Activated CD4-positive, CD25-positive, alpha-beta regulatory T cell treated with anti-CD3 and anti-CD28 coated beads, Interleukin-2, amount 50 U/mL, for 24 hours (primary cell): ENCODE results near the gene SFXN2.
"Not testable (repeated sequence)": the region's sequence is repeated elsewhere in the genome, so short reads cannot be mapped to it uniquely, and the experiment has no call there.

Source experiments
- ATAC-seq, 2 donors: fragments of 150-1000 bp; cut with Tn5 transposase; one replicate each; pipeline ENCODE4 v1.10.0; 2021; ENCODE audit warnings: mild to moderate bottlenecking in 1 of 2, moderate library complexity in 1 of 2

The SFXN2 gene, protein sequence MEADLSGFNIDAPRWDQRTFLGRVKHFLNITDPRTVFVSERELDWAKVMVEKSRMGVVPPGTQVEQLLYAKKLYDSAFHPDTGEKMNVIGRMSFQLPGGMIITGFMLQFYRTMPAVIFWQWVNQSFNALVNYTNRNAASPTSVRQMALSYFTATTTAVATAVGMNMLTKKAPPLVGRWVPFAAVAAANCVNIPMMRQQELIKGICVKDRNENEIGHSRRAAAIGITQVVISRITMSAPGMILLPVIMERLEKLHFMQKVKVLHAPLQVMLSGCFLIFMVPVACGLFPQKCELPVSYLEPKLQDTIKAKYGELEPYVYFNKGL

GRCh38 chr10:102714621-102715455 lies at the start of gene SFXN2:
SFXN2 (plus strand) TSS chr10:102714636; CDS start chr10:102726637, 12,001 bp downstream.
- peak; percentile 10 to 13 for ATAC-seq

DNA sequence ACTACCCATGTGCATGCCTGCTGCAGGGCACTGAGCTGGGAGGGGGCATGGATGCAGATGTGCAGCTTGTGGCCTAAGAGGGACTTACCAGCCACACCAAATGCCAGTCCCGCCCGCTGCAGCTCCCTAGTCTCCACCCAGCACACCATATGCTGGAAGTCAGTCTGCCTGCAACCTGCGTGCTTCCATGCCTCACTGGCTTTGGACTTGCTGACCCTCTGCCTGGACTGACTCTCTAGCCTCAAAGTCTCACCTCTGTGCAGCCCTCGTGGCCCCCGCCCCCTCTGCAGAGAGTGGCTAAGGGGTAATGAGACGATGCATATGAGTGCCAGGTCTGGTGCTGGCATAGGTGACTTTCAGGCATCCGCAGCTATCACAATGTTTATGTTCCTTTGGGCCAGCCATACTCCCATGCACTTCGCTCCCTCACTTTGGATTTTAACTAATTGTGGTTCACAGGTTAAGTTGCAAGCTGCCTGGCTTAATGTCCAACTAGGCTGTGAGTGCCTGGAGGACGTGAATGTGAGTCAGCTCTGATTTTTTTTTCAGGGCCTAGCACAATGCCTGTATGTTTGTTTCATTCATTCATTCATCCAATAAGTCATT lies 48.4 kb upstream of the SFXN2 start:
- no peak for ATAC-seq

DNA sequence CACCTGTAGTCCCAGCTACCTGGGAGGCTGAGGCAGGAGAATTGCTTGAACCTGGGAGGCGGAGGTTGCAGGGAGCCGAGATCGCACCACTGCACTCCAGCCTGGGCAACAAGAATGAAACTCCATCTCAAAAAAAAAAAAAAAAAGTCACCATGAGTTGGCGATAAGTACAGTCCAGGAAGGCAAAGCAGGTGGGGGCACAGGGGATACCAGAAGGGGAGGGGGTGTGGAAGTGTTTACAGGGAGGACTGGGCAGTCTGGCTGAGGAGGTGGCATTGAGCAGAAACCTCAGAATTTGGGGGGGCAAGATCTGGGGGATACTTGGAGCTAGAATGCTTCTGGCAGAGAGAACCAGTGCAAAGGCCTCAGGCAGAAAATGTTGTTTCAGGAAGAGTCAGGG lies 47.0 kb upstream of the SFXN2 start:
- ATAC-seq: not testable (repeated sequence)

DNA sequence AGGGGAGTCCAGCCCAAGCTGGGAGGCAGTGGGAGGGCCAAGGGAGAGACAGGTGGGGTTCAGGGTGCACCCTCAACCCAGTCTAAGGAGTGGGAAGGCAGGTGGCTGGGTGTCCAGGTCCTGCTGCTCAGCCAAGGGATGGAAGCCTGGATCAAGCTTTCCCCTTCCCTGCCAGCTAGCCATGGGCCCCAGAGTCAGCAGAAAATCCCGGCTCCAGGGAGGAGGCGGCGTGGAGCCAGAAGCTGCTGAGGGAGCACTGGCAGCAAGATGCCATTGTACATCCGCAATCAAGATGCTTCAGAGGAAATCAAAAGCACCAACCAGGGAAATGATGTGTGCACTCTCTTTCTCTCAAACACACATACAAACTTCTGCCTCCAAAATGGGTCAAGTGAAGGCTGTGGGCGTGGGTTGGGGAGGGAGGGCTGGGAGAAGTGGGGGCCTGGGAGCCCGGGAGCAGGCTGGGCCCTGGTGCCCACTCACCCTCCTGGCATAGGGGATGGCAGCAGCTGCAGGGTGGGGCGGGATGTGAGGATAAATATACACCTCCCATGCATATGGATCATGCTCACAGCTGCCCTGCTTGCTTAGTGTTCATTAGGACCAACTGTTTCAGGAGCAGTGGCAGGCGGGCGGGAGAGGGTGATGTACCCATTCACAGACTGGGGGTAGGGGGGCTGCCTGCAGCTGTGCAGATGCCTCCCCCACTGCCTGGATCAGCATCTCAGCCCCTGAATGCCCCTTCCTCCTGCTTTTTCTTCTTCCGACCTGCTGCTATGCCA lies 45.9 kb upstream of the SFXN2 start:
- no peak for ATAC-seq

DNA sequence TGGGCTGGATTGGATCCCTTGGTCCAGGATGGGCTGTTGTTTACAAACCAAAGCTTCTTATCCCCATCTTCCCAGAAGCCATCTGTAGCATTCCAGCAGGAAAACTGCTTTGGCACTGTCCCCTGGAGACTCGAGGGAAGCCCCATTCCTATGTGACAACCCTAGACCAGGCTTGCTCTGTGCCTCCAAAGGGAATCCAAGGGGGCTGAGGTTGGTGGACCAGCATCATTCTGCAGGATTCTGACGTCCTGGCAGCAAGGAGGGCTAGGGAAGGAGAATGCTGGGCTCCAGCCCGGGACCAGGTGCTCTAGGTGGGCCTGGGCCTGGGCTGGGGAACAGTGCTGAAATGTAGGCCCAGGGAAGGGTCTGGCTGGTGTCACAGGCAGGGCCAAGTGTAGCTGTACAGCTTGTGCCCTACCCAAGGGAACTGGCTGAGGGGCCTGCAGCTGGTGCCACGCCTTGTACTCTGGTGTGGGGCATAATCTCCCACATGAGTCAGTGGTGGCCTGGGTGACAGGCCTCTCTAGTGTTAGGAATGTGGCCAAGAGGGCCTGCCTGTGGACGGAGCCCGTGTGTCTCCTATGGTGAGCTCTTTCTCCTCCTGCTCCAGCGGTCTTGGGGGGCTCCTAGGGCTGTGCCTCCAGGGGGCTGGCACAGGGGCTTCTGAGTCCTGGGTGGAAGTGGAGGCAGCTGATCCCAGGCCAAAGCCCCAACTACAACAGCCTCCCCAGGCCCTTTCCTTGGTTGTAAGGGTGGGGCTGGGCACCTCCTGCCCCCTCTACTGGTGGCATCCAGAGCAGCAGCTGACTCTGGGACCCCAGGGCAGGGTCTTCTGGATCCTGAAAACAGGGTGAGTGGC lies 45.0 kb upstream of the SFXN2 start:
- no peak for ATAC-seq

DNA sequence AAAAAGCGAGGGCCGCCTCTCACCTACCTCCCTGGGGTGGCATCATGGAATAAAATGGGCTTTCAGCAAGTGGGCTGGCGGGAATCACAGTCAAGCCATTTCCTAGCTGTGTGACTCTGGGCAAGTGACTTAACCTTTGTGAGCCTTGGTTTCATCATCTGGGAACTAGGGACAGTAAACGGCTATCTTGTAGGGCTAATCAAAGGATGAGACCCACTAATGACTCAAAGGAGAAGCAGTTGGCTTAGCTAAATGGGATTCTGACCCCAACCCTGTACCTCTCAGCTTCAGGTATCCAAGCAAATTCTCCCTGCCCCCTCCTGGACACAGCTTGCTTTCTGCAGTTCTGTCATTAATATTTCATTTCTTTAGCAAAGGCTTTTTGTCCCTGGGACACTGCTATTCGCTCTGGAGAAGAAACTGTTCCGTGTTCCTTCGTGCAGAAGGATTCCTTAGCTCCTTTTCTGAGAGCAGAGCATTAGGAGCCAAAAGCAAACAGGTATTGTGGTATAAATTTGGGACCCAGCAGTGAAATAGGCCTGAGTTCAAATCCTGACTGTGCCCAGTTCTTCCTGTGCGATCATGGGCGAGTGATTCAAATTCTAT lies 44.3 kb upstream of the SFXN2 start:
- ATAC-seq: no peak

DNA sequence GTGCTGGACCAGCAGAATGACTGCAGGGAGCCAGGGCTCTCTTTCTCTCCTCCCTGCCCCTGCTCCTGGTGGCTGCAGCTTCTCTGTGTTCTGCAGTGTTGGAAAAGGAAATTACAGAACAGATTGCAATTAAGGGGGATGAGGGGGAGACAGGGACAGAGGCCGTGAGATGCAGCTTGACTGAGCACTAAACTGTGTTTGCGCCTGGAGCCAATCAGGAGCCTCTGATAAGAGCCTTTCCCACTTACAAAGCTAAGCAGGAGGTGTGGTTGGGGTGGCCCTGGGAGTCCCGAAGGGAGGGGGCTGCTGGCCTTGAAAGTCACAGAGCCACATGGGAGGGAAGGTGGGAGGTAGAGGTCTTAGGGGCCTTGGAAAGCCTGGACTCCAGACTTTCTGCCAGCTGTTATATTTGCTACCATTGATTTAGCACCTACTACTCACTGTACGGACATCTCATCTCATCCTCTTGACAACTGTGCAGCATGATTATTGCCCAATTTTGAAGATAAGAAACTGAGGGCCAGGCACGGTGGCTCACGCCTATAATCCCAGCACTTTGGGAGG lies 43.5 kb upstream of the SFXN2 start:
- no peak for ATAC-seq

DNA sequence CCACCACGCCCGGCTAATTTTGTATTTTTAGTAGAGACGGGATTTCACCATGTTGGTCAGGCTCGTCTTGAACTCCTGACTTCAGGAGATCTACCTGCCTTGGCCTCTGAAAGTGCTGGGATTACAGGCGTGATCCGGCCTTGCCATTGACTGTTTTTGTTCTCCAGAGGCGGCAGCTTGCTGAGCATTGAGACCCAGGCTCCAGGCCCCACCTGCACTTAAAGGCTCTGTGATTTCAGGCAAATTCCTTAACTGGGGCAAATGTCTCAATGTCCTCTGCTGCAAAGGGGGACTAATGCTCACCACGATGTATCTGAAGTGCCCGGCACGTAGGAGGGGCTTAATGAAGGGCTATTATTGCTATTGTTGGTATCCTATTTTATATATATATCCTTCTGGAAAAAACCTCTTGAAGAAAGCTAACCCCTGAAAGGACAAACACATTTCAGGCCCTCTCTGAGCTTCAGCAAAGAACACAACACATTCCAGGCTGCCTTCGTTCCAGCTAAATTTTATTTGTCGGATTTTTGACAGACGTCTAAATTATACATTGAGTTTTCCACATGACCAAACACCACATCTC lies 41.1 kb upstream of the SFXN2 start:
- no peak for ATAC-seq

GRCh38 chr10:102673819-102674511 lies 40.5 kb upstream of the SFXN2 start:
- peak; percentile 93 to 96 for ATAC-seq

DNA sequence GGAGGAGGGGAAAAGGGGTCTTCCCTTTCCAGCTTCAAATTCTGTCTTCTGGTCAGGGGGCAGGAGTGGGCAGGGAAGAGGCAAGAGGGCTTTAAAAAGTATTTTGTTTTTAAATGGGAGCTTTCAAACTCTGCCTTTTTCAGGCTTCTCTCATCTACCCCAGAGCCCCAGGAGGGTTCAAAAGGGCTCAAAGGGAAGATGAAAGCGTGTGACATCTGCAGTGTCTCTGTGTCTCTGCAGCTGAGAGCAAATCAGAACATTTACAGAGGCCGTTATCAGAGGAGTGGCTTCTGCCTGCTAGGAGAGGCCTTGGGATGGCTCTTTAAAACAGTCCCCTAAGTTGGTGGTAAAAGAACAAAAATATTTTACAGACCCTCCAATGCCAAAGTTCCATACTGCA lies 39.9 kb upstream of the SFXN2 start:
- no peak for ATAC-seq

GRCh38 chr10:102675011-102675665 lies 39.3 kb upstream of the SFXN2 start:
- ATAC-seq: no peak

DNA sequence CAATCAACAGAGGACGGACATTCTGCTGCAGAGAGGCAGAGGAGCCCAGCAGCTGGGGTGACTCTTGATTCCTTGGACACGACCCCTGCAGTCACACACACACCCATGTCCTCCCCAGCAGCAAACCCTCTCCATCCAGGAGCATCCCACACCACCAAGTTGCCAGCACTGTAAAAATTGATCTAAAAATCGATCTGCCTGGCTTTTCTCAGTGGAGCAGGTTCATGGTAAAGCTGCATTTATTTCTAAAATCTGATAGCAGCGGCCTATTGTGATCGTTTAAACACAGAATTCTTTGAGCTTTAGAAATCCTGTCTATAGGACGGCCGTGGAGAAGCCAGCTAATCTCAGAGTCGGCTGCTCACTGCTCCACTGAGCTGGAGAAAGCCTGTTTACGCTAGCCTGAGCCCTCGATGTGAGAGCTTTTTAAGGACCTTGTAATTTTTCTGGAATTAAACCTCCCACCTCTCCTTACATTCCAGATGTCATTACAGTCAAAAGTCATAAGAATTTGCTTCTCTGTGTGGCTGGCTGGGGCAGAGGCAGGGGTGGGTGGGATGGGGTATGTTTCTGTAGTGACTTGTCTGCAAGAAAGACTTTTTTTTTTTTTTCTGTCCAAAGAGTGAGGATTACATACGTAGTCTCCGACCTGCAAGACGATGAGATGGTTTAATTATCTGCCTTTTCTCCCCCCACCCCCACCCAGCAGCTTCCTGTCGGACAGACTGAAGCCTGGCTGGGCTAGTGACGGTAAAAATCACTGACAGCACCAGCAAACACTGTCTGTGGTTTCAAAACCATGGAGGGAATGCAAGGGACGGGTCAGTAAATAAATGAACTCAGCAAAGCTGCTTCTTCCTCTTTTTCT lies 38.5 kb upstream of the SFXN2 start:
- no peak for ATAC-seq

GRCh38 chr10:102676534-102677315 lies 37.7 kb upstream of the SFXN2 start:
- ATAC-seq: no peak

- no peak for ATAC-seq
Observed at GRCh38 chr10:102677331-102678067, 36.9 kb upstream of the SFXN2 start.

- no peak for ATAC-seq
Observed at GRCh38 chr10:102678068-102678400, 36.4 kb upstream of the SFXN2 start.

- no peak for ATAC-seq
Observed at GRCh38 chr10:102678842-102679289, 35.6 kb upstream of the SFXN2 start.

DNA sequence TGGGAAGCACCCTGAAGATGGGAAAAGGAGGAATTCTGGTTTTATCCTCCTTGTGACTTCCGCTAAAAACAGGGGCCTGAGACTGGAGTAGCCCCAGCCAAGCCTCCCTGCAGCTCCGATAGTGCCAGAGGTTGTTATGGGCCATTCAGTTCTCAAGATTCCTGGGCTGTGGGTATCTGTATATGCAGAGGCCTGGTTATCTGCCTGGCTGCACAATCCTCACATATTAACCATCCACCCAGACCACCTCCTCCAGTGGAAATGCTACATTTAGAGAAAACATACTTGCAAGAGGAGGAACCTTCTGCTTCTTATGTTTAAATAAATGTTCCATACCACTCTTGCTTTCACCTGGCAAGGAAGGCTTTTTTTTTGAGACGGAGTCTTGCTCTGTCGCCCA lies 34.8 kb upstream of the SFXN2 start:
- no peak for ATAC-seq
